Skeletal muscle tissue (tissue), 4 donors: Measurements from ENCODE around the gene SOX5. TPM values are rescaled to one million over a fixed set of nuclear protein-coding genes. Genes with fewer than 3 reads are reported as not detected.

ENCODE experiments used
- H3K27ac ChIP-seq: one replicate; pipeline ENCODE4 v1.7.0; 2013; ENCODE audit warnings: mild to moderate bottlenecking, low read depth, low read length, inconsistent platforms
- H3K27me3 ChIP-seq, 3 donors: one replicate each; pipeline ENCODE4 v1.7.0; 2013; ENCODE audit warnings: low read length in 3 of 3; ENCODE audit not compliant: control insufficient read depth in 3 of 3, insufficient read depth in 3 of 3
- H3K36me3 ChIP-seq, 3 donors: one replicate each; pipeline ENCODE4 v1.7.0; 2013; ENCODE audit warnings: low read length in 3 of 3; ENCODE audit not compliant: control insufficient read depth in 3 of 3, insufficient read depth in 3 of 3
- H3K4me1 ChIP-seq, 3 donors: one replicate each; pipeline ENCODE4 v1.7.0; 2013; ENCODE audit warnings: low read length in 3 of 3, mild to moderate bottlenecking in 3 of 3; ENCODE audit not compliant: control insufficient read depth in 3 of 3, insufficient read depth in 3 of 3
- H3K4me3 ChIP-seq, 3 donors: one replicate each; pipeline ENCODE4 v1.7.0; 2013; ENCODE audit warnings: low read length in 3 of 3
- H3K9ac ChIP-seq, 3 donors: one replicate each; pipeline ENCODE4 v1.7.0; 2013; ENCODE audit warnings: low read length in 3 of 3, mild to moderate bottlenecking in 3 of 3, moderate library complexity in 2 of 3, low read depth in 1 of 3
- H3K9me3 ChIP-seq, 3 donors: one replicate each; pipeline ENCODE4 v1.7.0; 2013; ENCODE audit warnings: low read length in 3 of 3; ENCODE audit not compliant: control insufficient read depth in 3 of 3
- total RNA-seq: library from RNA; depleted of rRNA; stranded (reverse); fragments of >200 nt; gene quantifications from one replicate; pipeline ENCODE4 v1.2.3, GENCODE V29; 2014
- donor health status: Osteomylitis.

SOX5 gene
- total RNA-seq, 1 donor from 2014 or later = 6.3 TPM

DNA sequence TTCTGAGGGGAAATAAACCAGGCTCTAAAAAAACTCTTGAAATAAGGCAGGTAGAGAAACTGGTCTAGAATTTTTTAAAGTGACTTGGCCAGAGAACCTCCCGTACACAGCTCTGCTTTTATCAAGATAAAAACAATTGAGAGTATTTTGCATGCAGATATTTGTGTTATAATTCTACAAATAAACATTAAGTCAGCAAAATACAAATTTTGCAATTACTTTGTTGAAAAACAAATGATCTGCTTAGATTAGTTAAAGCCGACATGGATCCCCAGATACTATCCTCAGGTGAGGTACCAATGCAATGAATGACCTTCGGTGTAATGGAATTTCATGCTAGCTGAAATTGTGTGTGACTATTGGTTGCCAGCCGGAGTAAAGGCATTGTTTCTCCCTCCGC is 197.2 kb downstream of the SOX5 start:
- no peaks in the 10 kb centered on the region for H3K36me3 ChIP-seq
- H3K4me1 ChIP-seq = no peaks in the 10 kb centered on the region
- H3K27me3 ChIP-seq = no peaks in the 10 kb centered on the region
- no peaks in the 10 kb centered on the region for H3K9me3 ChIP-seq
- no peak overlapping the region for H3K27ac ChIP-seq
- no peak overlapping the region for H3K4me3 ChIP-seq
- no peak overlapping the region for H3K9ac ChIP-seq

DNA sequence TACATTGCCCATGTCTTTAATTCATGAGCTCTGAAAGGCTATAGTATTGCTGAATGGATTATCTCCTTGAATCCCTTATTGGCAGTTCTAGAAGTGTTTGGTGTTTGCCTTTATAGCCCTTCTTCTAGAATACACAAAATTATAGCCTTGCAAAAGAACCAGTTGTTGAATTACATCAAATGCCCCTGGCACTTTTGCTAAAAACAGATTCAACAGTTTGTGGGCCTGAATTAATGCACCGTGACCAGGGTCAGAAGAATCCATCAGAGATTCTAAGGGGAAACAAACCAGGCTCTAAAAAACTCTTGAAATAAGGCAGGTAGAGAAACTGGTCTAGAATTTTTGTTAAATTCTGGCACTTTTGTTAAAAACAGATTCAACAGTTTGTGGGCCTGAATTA is 197.8 kb downstream of the SOX5 start:
- Histone ChIP-seq H3K36me3 (no peaks in the 10 kb centered on the region), H3K4me1 (no peaks in the 10 kb centered on the region), H3K27ac (no peak overlapping the region), H3K9ac (no peak overlapping the region), H3K4me3 (no peak overlapping the region), H3K27me3 (no peaks in the 10 kb centered on the region), H3K9me3 (no peaks in the 10 kb centered on the region)

DNA sequence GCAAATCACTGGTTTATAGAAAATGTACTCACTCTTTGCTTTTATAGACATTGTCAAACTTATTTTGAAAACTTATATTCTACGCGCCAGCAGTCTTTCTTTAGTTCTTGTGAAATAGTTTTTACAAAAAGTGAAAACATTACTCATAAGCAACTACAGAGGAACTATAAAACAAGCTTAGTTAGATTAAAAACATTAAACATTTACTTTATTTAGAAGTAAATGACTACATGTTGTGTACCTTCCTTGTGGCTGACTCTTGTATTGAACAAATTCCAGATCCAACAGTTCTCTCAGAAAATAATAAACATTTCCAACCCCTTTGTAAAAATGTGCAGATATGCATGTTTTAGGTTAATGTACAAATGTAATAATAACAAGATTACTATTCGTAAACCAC is 198.5 kb downstream of the SOX5 start:
- Histone ChIP-seq H3K9me3 (no peaks in the 10 kb centered on the region), H3K36me3 (no peaks in the 10 kb centered on the region), H3K9ac (no peak overlapping the region), H3K4me1 (no peaks in the 10 kb centered on the region), H3K4me3 (no peak overlapping the region), H3K27ac (no peak overlapping the region), H3K27me3 (no peaks in the 10 kb centered on the region)

DNA sequence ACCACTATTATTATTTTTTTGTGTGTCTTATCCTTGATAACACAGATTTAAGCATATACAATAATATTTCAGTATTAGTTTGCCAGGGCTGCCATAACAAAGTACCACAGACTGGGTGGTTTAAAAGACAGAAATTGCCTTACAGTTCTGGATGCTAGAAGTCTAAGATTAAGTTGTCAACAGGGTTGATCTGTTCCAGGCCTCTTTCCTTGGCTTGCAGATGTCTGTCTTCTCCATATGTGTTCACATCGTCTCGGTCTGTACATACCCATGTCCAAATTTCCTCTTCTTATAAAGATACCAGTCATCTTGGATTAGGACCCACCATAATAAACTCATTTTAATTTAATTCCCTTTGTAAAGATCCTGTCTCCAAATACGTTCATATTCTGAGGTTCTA is 204.8 kb downstream of the SOX5 start:
- Histone ChIP-seq H3K36me3 (no peaks in the 10 kb centered on the region), H3K4me1 (no peaks in the 10 kb centered on the region), H3K27ac (no peak overlapping the region), H3K27me3 (no peaks in the 10 kb centered on the region), H3K9ac (no peak overlapping the region), H3K4me3 (no peak overlapping the region), H3K9me3 (no peaks in the 10 kb centered on the region)

DNA sequence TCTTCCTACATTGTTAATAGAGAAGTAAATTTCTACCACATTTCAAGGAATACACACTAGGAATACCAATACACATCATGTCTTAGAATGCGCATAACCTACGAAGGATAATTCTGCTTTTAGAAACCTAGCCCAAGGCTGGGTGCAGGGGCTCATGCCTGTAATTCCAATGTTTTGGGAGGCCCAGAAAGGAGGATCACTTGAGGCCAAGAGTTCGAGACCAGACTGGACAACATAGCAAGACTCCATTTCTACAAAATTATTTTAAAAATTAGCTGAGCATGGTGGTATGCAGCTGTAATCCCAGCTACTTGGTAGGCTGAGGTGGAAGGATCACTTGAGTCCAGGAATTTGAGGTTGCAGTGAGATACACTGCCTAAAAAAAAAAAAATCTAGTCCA is 206.9 kb downstream of the SOX5 start:
- Histone ChIP-seq H3K27me3 (no peaks in the 10 kb centered on the region), H3K36me3 (no peaks in the 10 kb centered on the region), H3K4me3 (no peak overlapping the region), H3K9ac (no peak overlapping the region), H3K4me1 (no peaks in the 10 kb centered on the region), H3K9me3 (no peaks in the 10 kb centered on the region), H3K27ac (no peak overlapping the region)

DNA sequence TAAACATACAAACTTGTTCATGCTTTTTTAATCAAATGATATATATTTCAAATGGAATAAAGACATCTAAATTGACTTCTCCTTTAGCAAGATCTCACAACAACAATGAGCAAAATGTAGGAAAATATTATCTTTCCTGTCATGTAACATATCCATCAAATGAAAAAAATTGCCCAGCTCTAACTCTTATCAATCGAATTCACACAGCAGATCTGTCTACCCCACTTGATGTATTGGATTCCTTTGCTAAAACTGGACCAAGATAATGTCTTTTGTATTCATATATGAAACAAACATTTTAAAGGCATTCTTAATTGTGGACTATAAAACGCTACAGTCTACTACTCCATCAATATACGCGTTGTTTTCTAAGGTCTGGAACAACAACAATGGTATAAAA is 218.0 kb downstream of the SOX5 start:
- H3K9me3 ChIP-seq = no peaks in the 10 kb centered on the region
- H3K4me1 ChIP-seq = no peaks in the 10 kb centered on the region
- H3K27me3 ChIP-seq = no peaks in the 10 kb centered on the region
- no peak overlapping the region for H3K4me3 ChIP-seq
- H3K36me3 ChIP-seq = no peaks in the 10 kb centered on the region
- H3K27ac ChIP-seq = no peak overlapping the region
- no peak overlapping the region for H3K9ac ChIP-seq

DNA sequence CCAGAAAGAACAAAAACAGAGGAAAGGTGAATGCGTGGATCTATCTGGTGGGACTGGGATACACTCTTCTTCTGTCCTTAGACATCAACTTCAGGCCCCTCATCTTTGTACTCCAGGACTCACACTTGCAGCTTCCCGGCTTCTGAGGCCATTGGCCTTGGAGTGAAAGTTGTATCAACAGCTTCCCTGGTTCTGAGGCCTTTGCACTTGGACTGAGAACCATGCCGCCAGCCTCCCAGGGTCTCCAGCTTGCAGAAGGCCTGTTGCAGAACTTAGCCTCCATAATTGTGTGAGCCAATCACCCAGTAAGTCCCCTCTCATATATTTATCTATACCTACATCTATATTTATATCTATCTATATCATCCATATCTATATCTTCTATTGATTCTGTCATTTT is 218.4 kb downstream of the SOX5 start:
- Histone ChIP-seq H3K36me3 (no peaks in the 10 kb centered on the region), H3K27me3 (no peaks in the 10 kb centered on the region), H3K9me3 (no peaks in the 10 kb centered on the region), H3K9ac (no peak overlapping the region), H3K27ac (no peak overlapping the region), H3K4me3 (no peak overlapping the region), H3K4me1 (no peaks in the 10 kb centered on the region)

DNA sequence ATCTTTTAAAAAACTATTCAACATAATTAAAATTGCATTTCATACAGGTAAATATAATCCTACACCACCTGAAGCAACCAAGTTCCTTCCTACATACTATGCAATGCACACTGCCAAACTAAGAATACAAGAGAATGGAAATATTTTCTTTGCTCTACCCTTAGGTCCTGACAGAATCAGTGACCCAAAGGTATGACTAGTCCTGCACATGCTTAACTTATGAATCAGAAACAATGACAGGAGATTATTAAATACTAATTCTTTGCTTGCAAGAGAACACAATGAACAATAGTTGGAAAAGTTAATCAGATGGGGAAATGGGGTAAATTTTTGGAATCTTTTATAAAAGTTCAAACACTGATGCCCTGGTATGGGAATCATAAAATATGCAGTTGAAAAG is 220.1 kb downstream of the SOX5 start:
- Histone ChIP-seq H3K27ac (no peak overlapping the region), H3K4me3 (no peak overlapping the region), H3K27me3 (no peaks in the 10 kb centered on the region), H3K9ac (no peak overlapping the region), H3K9me3 (no peaks in the 10 kb centered on the region), H3K36me3 (no peaks in the 10 kb centered on the region), H3K4me1 (no peaks in the 10 kb centered on the region)

DNA sequence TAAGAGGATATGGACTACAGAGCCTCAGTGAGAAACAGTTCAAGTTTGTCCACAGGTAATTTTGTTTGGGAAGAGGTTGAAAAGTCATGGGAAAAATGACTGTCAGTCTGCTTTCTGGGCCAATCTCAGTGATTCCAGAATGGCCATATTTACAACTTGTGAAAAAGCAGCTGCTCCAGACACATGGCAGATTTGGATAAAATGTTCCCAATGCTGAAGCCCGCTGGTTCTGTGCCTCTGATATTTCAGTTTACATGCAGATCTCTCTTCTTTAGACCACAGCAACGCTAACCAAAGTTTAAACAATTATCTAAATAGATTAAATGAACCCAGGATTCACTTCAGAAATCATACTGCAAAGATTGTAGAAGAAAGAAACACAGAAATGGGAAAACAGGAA is 222.8 kb downstream of the SOX5 start:
- no peak overlapping the region for H3K27ac ChIP-seq
- H3K4me3 ChIP-seq = no peak overlapping the region
- H3K9me3 ChIP-seq = no peaks in the 10 kb centered on the region
- no peaks in the 10 kb centered on the region for H3K36me3 ChIP-seq
- H3K9ac ChIP-seq = no peak overlapping the region
- no peaks in the 10 kb centered on the region for H3K27me3 ChIP-seq
- no peaks in the 10 kb centered on the region for H3K4me1 ChIP-seq

DNA sequence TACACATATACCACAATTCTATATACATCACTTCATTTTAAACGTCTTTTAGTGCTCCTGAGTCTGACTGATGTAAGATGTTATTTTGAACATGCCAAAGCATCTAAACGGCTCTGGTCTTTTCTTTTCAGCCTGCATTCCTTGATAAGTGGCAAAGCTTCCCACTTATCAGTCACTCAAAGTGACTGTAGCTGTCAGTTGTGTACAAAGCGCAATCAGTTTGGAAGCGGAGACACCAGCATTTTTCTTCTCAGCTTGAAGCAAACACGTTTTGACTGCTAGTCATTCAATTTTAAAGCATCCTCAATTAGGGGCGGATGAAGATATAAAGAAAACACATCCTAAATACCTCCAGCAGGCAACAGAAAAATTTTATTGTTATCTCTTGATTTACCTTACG is 226.8 kb downstream of the SOX5 start:
- Histone ChIP-seq H3K27me3 (no peaks in the 10 kb centered on the region), H3K4me1 (no peaks in the 10 kb centered on the region), H3K36me3 (no peaks in the 10 kb centered on the region), H3K9ac (no peak overlapping the region), H3K9me3 (no peaks in the 10 kb centered on the region), H3K4me3 (no peak overlapping the region), H3K27ac (no peak overlapping the region)

DNA sequence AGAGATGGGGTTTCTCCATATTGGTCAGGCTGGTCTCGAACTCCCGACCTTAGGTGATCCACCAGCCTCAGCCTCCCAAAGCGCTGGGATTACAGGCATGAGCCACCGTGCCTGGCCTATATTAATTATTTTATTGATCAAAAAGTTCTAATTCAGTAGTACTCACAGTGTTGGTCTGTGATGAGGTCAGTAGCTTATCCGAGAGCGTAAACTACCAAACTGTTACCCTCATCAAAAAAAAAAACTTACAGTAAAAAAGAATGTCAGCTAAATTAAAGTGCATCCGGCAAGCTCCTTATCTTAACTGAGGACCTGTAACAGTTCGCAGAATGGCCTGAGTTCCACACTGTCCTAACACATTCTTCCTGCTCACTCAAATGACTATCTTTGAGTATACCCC is 228.2 kb downstream of the SOX5 start:
- Histone ChIP-seq H3K4me3 (no peak overlapping the region), H3K4me1 (no peaks in the 10 kb centered on the region), H3K27ac (no peak overlapping the region), H3K27me3 (no peaks in the 10 kb centered on the region), H3K36me3 (no peaks in the 10 kb centered on the region), H3K9me3 (no peaks in the 10 kb centered on the region), H3K9ac (no peak overlapping the region)
